ENCODE results near the gene DGKI.
"Not testable (repeated sequence)": the region's sequence is repeated elsewhere in the genome, so short reads cannot be mapped to it uniquely, and the experiment has no call there.

Gene DGKI

DNA sequence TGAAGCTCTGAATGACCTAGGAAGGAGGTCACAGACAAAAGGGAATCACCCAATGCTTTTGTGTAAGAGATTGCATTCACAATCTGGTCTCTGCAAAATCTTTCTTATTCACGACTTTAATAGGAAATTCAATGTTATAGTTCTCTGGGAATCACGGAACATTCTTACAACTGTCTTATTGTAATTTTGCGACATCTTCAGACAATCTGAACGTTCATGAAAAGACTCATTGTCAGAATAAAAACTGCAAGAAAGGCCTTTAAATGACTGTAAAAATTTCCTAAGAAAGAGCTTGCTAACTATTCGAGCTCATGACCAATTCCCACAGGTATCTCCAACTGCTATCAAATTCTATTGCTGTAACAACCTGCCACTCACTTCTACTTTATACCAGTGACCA is 130.7 kb downstream of the DGKI start:
- DNase-seq, result no peak
- no peaks in the 10 kb centered on the region for H3K36me3 ChIP-seq (ENCODE audit: control insufficient read depth in 1 of 2, insufficient read depth in 2 of 2, low read depth in 1 of 2, low read length in 2 of 2)

DNA sequence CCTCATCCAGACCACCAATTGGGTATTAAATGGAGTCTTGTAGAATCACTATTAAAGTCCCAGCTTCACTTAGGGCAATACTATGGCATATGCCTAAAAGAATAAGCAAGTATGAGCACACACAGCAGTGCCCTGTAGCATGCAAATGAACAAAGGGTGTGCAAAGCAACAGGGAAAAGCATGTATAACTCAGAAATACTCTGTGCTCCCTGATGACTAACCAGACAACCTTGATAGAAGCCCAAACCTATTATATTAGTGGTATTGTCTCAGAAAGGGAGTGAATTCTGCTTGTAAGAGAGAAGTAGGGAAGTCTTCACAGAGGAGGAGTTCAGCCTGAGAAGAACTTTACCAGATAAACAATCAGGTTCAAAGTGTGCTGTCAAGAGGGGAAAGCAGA is 131.2 kb downstream of the DGKI start:
- no peaks in the 10 kb centered on the region for H3K4me1 ChIP-seq (ENCODE audit: control insufficient read depth, insufficient read depth, low read depth, low read length)
- no peak overlapping the region for H2AFZ ChIP-seq (ENCODE audit: low read depth, low read length)
- no peak overlapping the region for H2AK5ac ChIP-seq (ENCODE audit: low read length, severe bottlenecking)
- no peak overlapping the region for H4K91ac ChIP-seq (ENCODE audit: low read length)
- H3K27ac ChIP-seq (ENCODE audit: low read length, poor library complexity, severe bottlenecking), result no peak overlapping the region
- no peak overlapping the region for H2BK120ac ChIP-seq (ENCODE audit: low read depth, low read length)
- H3K4me3 ChIP-seq (ENCODE audit: insufficient read depth in 1 of 2, low read depth in 1 of 2, low read length in 2 of 2), result no peak overlapping the region
- H3K4me2 ChIP-seq (ENCODE audit: low read length, poor library complexity, severe bottlenecking), result no peak overlapping the region
- no peak overlapping the region for H3K18ac ChIP-seq (ENCODE audit: low read depth in 1 of 2, low read length in 2 of 2)
- H3K23ac ChIP-seq (ENCODE audit: low read length in 2 of 2), result no peak overlapping the region
- no peak overlapping the region for H3K9ac ChIP-seq (ENCODE audit: low read length)
- no peak overlapping the region for H2BK5ac ChIP-seq (ENCODE audit: low read depth, low read length, poor library complexity, severe bottlenecking)
- no peak overlapping the region for H3K14ac ChIP-seq (ENCODE audit: low read length in 2 of 2)
- no peak overlapping the region for H4K8ac ChIP-seq (ENCODE audit: low read length)
- H2BK12ac ChIP-seq (ENCODE audit: low read length in 2 of 2), result no peak overlapping the region
- H3K27me3 ChIP-seq (ENCODE audit: control insufficient read depth in 1 of 2, insufficient read depth in 1 of 2, low read length in 2 of 2), result no peaks in the 10 kb centered on the region
- DNase-seq, result no peak
- H3K79me1 ChIP-seq (replicated peaks; ENCODE audit: low read length, poor library complexity, severe bottlenecking), result no peaks in the 10 kb centered on the region
- no peaks in the 10 kb centered on the region for H3K9me3 ChIP-seq (ENCODE audit: control insufficient read depth, low read length)
- no peak overlapping the region for H3K4ac ChIP-seq (ENCODE audit: low read depth in 1 of 2, low read length in 2 of 2)
- no peak overlapping the region for H2BK15ac ChIP-seq (ENCODE audit: low read depth, poor library complexity, severe bottlenecking)
- H3K36me3 ChIP-seq (ENCODE audit: control insufficient read depth in 1 of 2, insufficient read depth in 2 of 2, low read depth in 1 of 2, low read length in 2 of 2), result no peaks in the 10 kb centered on the region

More for the DNA sequence above, 130.7 kb downstream of the DGKI start:
- Histone ChIP-seq H3K27me3 (ENCODE audit: control insufficient read depth in 1 of 2, insufficient read depth in 1 of 2, low read length in 2 of 2) (no peaks in the 10 kb centered on the region), H4K8ac (ENCODE audit: low read length) (no peak overlapping the region), H3K27ac (ENCODE audit: low read length, poor library complexity, severe bottlenecking) (no peak overlapping the region), H3K4ac (ENCODE audit: low read depth in 1 of 2, low read length in 2 of 2) (no peak overlapping the region), H3K4me2 (ENCODE audit: low read length, poor library complexity, severe bottlenecking) (no peak overlapping the region), H2BK5ac (ENCODE audit: low read depth, low read length, poor library complexity, severe bottlenecking) (no peak overlapping the region), H2BK15ac (ENCODE audit: low read depth, poor library complexity, severe bottlenecking) (no peak overlapping the region), H3K4me1 (ENCODE audit: control insufficient read depth, insufficient read depth, low read depth, low read length) (no peaks in the 10 kb centered on the region), H2AFZ (ENCODE audit: low read depth, low read length) (no peak overlapping the region), H2BK12ac (ENCODE audit: low read length in 2 of 2) (no peak overlapping the region), H3K9ac (ENCODE audit: low read length) (no peak overlapping the region), H3K23ac (ENCODE audit: low read length in 2 of 2) (no peak overlapping the region), H3K9me3 (ENCODE audit: control insufficient read depth, low read length) (no peaks in the 10 kb centered on the region), H3K14ac (ENCODE audit: low read length in 2 of 2) (no peak overlapping the region), H3K79me1 (replicated peaks; ENCODE audit: low read length, poor library complexity, severe bottlenecking) (no peaks in the 10 kb centered on the region), H2AK5ac (ENCODE audit: low read length, severe bottlenecking) (no peak overlapping the region), H2BK120ac (ENCODE audit: low read depth, low read length) (no peak overlapping the region), H3K18ac (ENCODE audit: low read depth in 1 of 2, low read length in 2 of 2) (no peak overlapping the region), H4K91ac (ENCODE audit: low read length) (no peak overlapping the region), H3K4me3 (ENCODE audit: insufficient read depth in 1 of 2, low read depth in 1 of 2, low read length in 2 of 2) (no peak overlapping the region)
- WGBS, result 91% methylated on average over 5 of the region's 5 CpGs

DNA sequence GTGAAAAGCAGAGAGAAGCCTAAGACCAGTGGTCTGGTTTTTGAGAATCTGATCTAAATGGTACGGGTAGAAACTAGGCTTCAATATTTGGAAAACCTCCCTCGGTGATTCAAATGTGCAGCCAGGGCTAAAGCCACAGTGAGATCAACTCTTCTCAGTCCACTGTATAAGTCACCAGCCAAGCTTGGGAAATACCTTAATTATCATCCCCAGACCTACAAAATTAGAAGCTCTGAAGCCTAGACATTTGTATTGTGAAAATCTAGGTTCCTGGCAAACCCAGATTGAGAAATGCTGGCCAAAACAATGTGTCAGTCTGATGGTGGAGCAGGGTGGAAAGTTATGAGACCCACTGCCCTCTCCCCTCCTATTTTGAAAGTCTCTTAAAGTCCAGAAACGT is 131.7 kb downstream of the DGKI start:
- Histone ChIP-seq H3K4me2 (ENCODE audit: low read length, poor library complexity, severe bottlenecking) (no peak overlapping the region), H3K9me3 (ENCODE audit: control insufficient read depth, low read length) (no peaks in the 10 kb centered on the region), H3K14ac (ENCODE audit: low read length in 2 of 2) (no peak overlapping the region), H2AK5ac (ENCODE audit: low read length, severe bottlenecking) (no peak overlapping the region), H3K18ac (ENCODE audit: low read depth in 1 of 2, low read length in 2 of 2) (no peak overlapping the region), H4K8ac (ENCODE audit: low read length) (no peak overlapping the region), H3K4me3 (ENCODE audit: insufficient read depth in 1 of 2, low read depth in 1 of 2, low read length in 2 of 2) (no peak overlapping the region), H3K4me1 (ENCODE audit: control insufficient read depth, insufficient read depth, low read depth, low read length) (no peaks in the 10 kb centered on the region), H3K23ac (ENCODE audit: low read length in 2 of 2) (no peak overlapping the region), H2BK5ac (ENCODE audit: low read depth, low read length, poor library complexity, severe bottlenecking) (no peak overlapping the region), H3K9ac (ENCODE audit: low read length) (no peak overlapping the region), H3K79me1 (replicated peaks; ENCODE audit: low read length, poor library complexity, severe bottlenecking) (no peaks in the 10 kb centered on the region), H3K36me3 (ENCODE audit: control insufficient read depth in 1 of 2, insufficient read depth in 2 of 2, low read depth in 1 of 2, low read length in 2 of 2) (no peaks in the 10 kb centered on the region), H3K27ac (ENCODE audit: low read length, poor library complexity, severe bottlenecking) (no peak overlapping the region), H2BK15ac (ENCODE audit: low read depth, poor library complexity, severe bottlenecking) (no peak overlapping the region), H4K91ac (ENCODE audit: low read length) (no peak overlapping the region), H2AFZ (ENCODE audit: low read depth, low read length) (no peak overlapping the region), H3K4ac (ENCODE audit: low read depth in 1 of 2, low read length in 2 of 2) (no peak overlapping the region), H3K27me3 (ENCODE audit: control insufficient read depth in 1 of 2, insufficient read depth in 1 of 2, low read length in 2 of 2) (no peaks in the 10 kb centered on the region), H2BK12ac (ENCODE audit: low read length in 2 of 2) (no peak overlapping the region), H2BK120ac (ENCODE audit: low read depth, low read length) (no peak overlapping the region)
- DNase-seq, result no peak
- WGBS, result 100% methylated on average over 2 of the region's 3 CpGs

DNA sequence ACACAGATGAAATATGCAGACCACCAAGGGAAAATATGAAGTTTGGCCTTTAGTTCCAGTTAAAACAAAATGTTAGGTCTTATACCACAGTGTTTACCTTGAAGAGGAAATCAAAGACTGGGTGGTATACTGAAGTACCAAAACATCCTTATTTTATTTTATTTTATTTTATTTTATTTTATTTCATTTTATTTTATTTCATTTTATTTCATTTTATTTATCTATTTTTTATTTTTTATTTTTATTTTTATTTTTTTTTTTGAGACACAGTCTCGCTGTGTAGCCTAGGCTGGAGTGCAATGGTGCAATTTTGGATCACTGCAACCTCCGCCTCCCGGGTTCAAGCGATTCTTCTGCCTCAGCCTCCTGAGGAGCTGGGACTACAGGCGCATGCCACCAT is 140.4 kb downstream of the DGKI start:
- not testable (repeated sequence) for H3K4me1 ChIP-seq (ENCODE audit: control insufficient read depth, insufficient read depth, low read depth, low read length); H2BK5ac ChIP-seq (ENCODE audit: low read depth, low read length, poor library complexity, severe bottlenecking); H4K91ac ChIP-seq (ENCODE audit: low read length); H2BK12ac ChIP-seq (ENCODE audit: low read length in 2 of 2); H3K9ac ChIP-seq (ENCODE audit: low read length); H2BK15ac ChIP-seq (ENCODE audit: low read depth, poor library complexity, severe bottlenecking); H3K4ac ChIP-seq (ENCODE audit: low read depth in 1 of 2, low read length in 2 of 2); DNase-seq; H3K27ac ChIP-seq (ENCODE audit: low read length, poor library complexity, severe bottlenecking); H2AFZ ChIP-seq (ENCODE audit: low read depth, low read length); H3K14ac ChIP-seq (ENCODE audit: low read length in 2 of 2); H3K18ac ChIP-seq (ENCODE audit: low read depth in 1 of 2, low read length in 2 of 2); H4K8ac ChIP-seq (ENCODE audit: low read length); H3K4me2 ChIP-seq (ENCODE audit: low read length, poor library complexity, severe bottlenecking); H2AK5ac ChIP-seq (ENCODE audit: low read length, severe bottlenecking); H3K23ac ChIP-seq (ENCODE audit: low read length in 2 of 2); H3K36me3 ChIP-seq (ENCODE audit: control insufficient read depth in 1 of 2, insufficient read depth in 2 of 2, low read depth in 1 of 2, low read length in 2 of 2); H3K79me1 ChIP-seq (replicated peaks; ENCODE audit: low read length, poor library complexity, severe bottlenecking); H3K4me3 ChIP-seq (ENCODE audit: insufficient read depth in 1 of 2, low read depth in 1 of 2, low read length in 2 of 2); H2BK120ac ChIP-seq (ENCODE audit: low read depth, low read length); H3K27me3 ChIP-seq (ENCODE audit: control insufficient read depth in 1 of 2, insufficient read depth in 1 of 2, low read length in 2 of 2)
- WGBS, result 94% methylated on average over 5 of the region's 5 CpGs
- peaks cover 28% of the 10 kb centered on the region for H3K9me3 ChIP-seq (ENCODE audit: control insufficient read depth, low read length)
